ENCODE data around the gene RABGAP1L. TPM values are rescaled to one million over a fixed set of nuclear protein-coding genes. Genes with fewer than 3 reads are reported as not detected.

Gene RABGAP1L
- total and polyA plus RNA-seq, 2 of the 4 experiments (the other 2 are of a cell fraction): 7.9 to 26.7 TPM

DNA sequence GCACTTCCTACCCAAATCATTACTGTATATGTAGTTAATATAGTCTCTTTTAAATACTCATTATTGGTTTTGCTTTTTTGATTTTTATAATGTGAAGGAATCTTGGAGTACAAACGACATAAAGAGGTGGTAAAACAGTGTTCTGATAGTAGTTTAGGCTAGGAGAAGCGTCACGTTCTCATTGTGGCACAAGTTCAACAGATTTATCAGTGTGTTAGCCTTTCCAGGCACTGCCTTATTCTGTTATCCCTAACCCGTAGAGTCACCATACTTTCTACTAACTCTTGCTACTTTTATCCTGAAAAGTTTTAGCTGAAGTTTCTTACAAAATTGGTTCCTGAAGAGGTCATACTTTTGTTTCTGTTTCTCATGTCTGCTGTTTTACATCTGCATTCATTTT is 665.8 kb downstream of the RABGAP1L start:
- intact Hi-C loops (cut with micrococcal nuclease): no loop called here
- Histone ChIP-seq H3K18ac (ENCODE audit: low read depth, low read length) (no peak overlapping the region), H2BK5ac (ENCODE audit: low read depth, low read length, poor library complexity, severe bottlenecking) (no peak overlapping the region), H4K8ac (ENCODE audit: low read depth in 2 of 2, low read length in 2 of 2) (no peak overlapping the region), H3K27ac (ENCODE audit: insufficient read depth, low read length) (no peak overlapping the region), H3K9me1 (ENCODE audit: insufficient read depth, low read length) (no peaks in the 10 kb centered on the region), H3K9ac (ENCODE audit: low read depth, low read length) (no peak overlapping the region), H3K9me3 (ENCODE audit: control insufficient read depth, insufficient read depth, low read length) (no peaks in the 10 kb centered on the region), H3K4me2 (ENCODE audit: low read depth, low read length) (no peak overlapping the region), H4K91ac (ENCODE audit: insufficient read depth, low read depth, low read length) (no peak overlapping the region), H2BK120ac (ENCODE audit: low read depth, low read length) (no peak overlapping the region), H3K27me3 (ENCODE audit: control insufficient read depth, insufficient read depth, low read length) (no peaks in the 10 kb centered on the region), H2AK9ac (replicated peaks; ENCODE audit: low read depth, low read length, poor library complexity) (no peak overlapping the region), H2AFZ (replicated peaks; ENCODE audit: low read length, poor library complexity) (no peak overlapping the region), H3K23ac (ENCODE audit: low read depth, low read length) (no peak overlapping the region), H3K4me1 (ENCODE audit: control insufficient read depth, insufficient read depth, low read length) (no peaks in the 10 kb centered on the region), H3K56ac (ENCODE audit: extremely low read depth, insufficient read depth, low read length) (no peak overlapping the region), H3K79me1 (ENCODE audit: low read depth in 1 of 2, low read length in 2 of 2) (no peaks in the 10 kb centered on the region), H4K20me1 (ENCODE audit: insufficient read depth, low read length) (no peaks in the 10 kb centered on the region), H3K36me3 (ENCODE audit: control insufficient read depth, insufficient read depth, low read length) (no peaks in the 10 kb centered on the region), H3K14ac (replicated peaks; ENCODE audit: low read depth, low read length) (no peak overlapping the region), H2AK5ac (ENCODE audit: low read depth, low read length) (no peak overlapping the region), H3K4ac (ENCODE audit: low read depth, low read length) (no peak overlapping the region), H2BK20ac (ENCODE audit: low read depth, low read length) (no peak overlapping the region), H2BK15ac (ENCODE audit: low read depth, low read length) (no peak overlapping the region), H3K4me3 (ENCODE audit: insufficient read depth, low read depth, low read length) (no peak overlapping the region), H4K5ac (ENCODE audit: low read depth, low read length) (no peak overlapping the region)
- BruUV-seq (replicated peaks): no TSS peak
- WGBS, 2 experiments (ENCODE audit: extremely low coverage in 2 of 2, insufficient read length in 1 of 2): no CpG with 5 or more reads among the region's 4 CpGs
- ChIA-PET CTCF (no interaction called here), POLR2A (ENCODE audit: unreplicated experiment) (no interaction called here)
- DNase-seq (no peak), ATAC-seq (ENCODE audit: low read depth) (no peak)
- in situ Hi-C loops (cut with MboI; ENCODE audit: low sequenced_read_pairs): no loop called here
- dilution Hi-C loops (cut with HindIII; ENCODE audit: low sequenced_read_pairs, unreplicated experiment): no loop called here
- TF ChIP-seq BHLHE40 (IDR thresholded peaks at IDR 0.05; ENCODE audit: low read depth, low read length) (no peak), FOS (IDR thresholded peaks at IDR 0.05; ENCODE audit: low read depth, low read length) (no peak), RCOR1 (IDR thresholded peaks at IDR 0.05; ENCODE audit: insufficient replicate concordance, low read length) (no peak), MAFK (IDR thresholded peaks at IDR 0.05; ENCODE audit: low read depth, low read length) (no peak), CHD1 (IDR thresholded peaks at IDR 0.05; ENCODE audit: low read depth, low read length) (no peak), RFX5 (IDR thresholded peaks at IDR 0.05; ENCODE audit: low read depth, low read length) (no peak), POLR2A (IDR thresholded peaks at IDR 0.05; ENCODE audit: low read depth, low read length) (no peak), MAZ (IDR thresholded peaks at IDR 0.05; ENCODE audit: borderline replicate concordance, low read depth, low read length) (no peak), NFE2L2 (IDR thresholded peaks at IDR 0.05; ENCODE audit: low read depth, low read length) (no peak), CEBPB (IDR thresholded peaks at IDR 0.05; ENCODE audit: low read depth, low read length) (no peak), MXI1 (IDR thresholded peaks at IDR 0.05; ENCODE audit: borderline replicate concordance, low read depth, low read length) (no peak)
- TF ChIP-seq, protein P1, sequence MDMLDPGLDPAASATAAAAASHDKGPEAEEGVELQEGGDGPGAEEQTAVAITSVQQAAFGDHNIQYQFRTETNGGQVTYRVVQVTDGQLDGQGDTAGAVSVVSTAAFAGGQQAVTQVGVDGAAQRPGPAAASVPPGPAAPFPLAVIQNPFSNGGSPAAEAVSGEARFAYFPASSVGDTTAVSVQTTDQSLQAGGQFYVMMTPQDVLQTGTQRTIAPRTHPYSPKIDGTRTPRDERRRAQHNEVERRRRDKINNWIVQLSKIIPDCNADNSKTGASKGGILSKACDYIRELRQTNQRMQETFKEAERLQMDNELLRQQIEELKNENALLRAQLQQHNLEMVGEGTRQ (IDR thresholded peaks at IDR 0.05; ENCODE audit: low read depth, low read length): no peak
- TF ChIP-seq, protein P2, sequence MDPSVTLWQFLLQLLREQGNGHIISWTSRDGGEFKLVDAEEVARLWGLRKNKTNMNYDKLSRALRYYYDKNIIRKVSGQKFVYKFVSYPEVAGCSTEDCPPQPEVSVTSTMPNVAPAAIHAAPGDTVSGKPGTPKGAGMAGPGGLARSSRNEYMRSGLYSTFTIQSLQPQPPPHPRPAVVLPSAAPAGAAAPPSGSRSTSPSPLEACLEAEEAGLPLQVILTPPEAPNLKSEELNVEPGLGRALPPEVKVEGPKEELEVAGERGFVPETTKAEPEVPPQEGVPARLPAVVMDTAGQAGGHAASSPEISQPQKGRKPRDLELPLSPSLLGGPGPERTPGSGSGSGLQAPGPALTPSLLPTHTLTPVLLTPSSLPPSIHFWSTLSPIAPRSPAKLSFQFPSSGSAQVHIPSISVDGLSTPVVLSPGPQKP (IDR thresholded peaks at IDR 0.05; ENCODE audit: borderline replicate concordance, low read depth, low read length): no peak
- TF ChIP-seq, protein P3, sequence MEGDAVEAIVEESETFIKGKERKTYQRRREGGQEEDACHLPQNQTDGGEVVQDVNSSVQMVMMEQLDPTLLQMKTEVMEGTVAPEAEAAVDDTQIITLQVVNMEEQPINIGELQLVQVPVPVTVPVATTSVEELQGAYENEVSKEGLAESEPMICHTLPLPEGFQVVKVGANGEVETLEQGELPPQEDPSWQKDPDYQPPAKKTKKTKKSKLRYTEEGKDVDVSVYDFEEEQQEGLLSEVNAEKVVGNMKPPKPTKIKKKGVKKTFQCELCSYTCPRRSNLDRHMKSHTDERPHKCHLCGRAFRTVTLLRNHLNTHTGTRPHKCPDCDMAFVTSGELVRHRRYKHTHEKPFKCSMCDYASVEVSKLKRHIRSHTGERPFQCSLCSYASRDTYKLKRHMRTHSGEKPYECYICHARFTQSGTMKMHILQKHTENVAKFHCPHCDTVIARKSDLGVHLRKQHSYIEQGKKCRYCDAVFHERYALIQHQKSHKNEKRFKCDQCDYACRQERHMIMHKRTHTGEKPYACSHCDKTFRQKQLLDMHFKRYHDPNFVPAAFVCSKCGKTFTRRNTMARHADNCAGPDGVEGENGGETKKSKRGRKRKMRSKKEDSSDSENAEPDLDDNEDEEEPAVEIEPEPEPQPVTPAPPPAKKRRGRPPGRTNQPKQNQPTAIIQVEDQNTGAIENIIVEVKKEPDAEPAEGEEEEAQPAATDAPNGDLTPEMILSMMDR (conservative IDR thresholded peaks at IDR 0.05; ENCODE audit: low read depth, low read length): no peak
